ENCODE measurements around the gene NAE1. TPM values are rescaled to one million over a fixed set of nuclear protein-coding genes. Genes with fewer than 3 reads are reported as not detected.

NAE1 gene
- total RNA-seq: 77.3 and 77.9 TPM in 2 replicates

- peak; percentile 47 for DNase-seq (ENCODE audit: low read depth)
- Histone ChIP-seq H3K27me3 (ENCODE audit: control insufficient read depth, insufficient read depth, low read length) (no peaks in the 10 kb centered on the region), H3K36me3 (ENCODE audit: control insufficient read depth, insufficient read depth, low read length) (no peaks in the 10 kb centered on the region), H3K4me3 (ENCODE audit: low read depth, low read length) (peak within 1 kb of the TSS; percentile 93)
- TF ChIP-seq CTCF (IDR thresholded peaks at IDR 0.05; ENCODE audit: insufficient read depth, low read length, poor library complexity, severe bottlenecking): peak; percentile 68
These were observed at the start of gene NAE1 for GRCh38 chr16:66830422-66831404. Gene NAE1 (minus strand): TSS chr16:66830976. CDS start chr16:66830899, 77 bp downstream.

- H3K27me3 ChIP-seq (ENCODE audit: control insufficient read depth, insufficient read depth, low read length): no peaks in the 10 kb centered on the region
- TF ChIP-seq CTCF (IDR thresholded peaks at IDR 0.05; ENCODE audit: insufficient read depth, low read length, poor library complexity, severe bottlenecking): no peak
- no peaks in the 10 kb centered on the region for H3K36me3 ChIP-seq (ENCODE audit: control insufficient read depth, insufficient read depth, low read length)
- H3K4me3 ChIP-seq (ENCODE audit: low read depth, low read length): no peak overlapping the region
- no peak for DNase-seq (ENCODE audit: low read depth)
These were observed 47.3 kb upstream of the NAE1 start for GRCh38 chr16:66878067-66878466.

GRCh38 chr16:66874079-66874775 is 43.5 kb upstream of the NAE1 start:
- Histone ChIP-seq H3K36me3 (ENCODE audit: control insufficient read depth, insufficient read depth, low read length) (no peaks in the 10 kb centered on the region), H3K4me3 (ENCODE audit: low read depth, low read length) (no peak overlapping the region)

GRCh38 chr16:66873685-66874055 is 42.9 kb upstream of the NAE1 start:
- TF ChIP-seq CTCF (IDR thresholded peaks at IDR 0.05; ENCODE audit: insufficient read depth, low read length, poor library complexity, severe bottlenecking): no peak

More at GRCh38 chr16:66874079-66874775, 43.5 kb upstream of the NAE1 start:
- TF ChIP-seq CTCF (IDR thresholded peaks at IDR 0.05; ENCODE audit: insufficient read depth, low read length, poor library complexity, severe bottlenecking): no peak
- DNase-seq (ENCODE audit: low read depth): no peak
- no peaks in the 10 kb centered on the region for H3K27me3 ChIP-seq (ENCODE audit: control insufficient read depth, insufficient read depth, low read length)

GRCh38 chr16:66872943-66873684 is 42.3 kb upstream of the NAE1 start:
- H3K27me3 ChIP-seq (ENCODE audit: control insufficient read depth, insufficient read depth, low read length): no peaks in the 10 kb centered on the region
- no peaks in the 10 kb centered on the region for H3K36me3 ChIP-seq (ENCODE audit: control insufficient read depth, insufficient read depth, low read length)
- peak; percentile 95 for TF ChIP-seq CTCF (IDR thresholded peaks at IDR 0.05; ENCODE audit: insufficient read depth, low read length, poor library complexity, severe bottlenecking)
- H3K4me3 ChIP-seq (ENCODE audit: low read depth, low read length): peak overlapping the region; percentile 27
- peak; percentile 99 for DNase-seq (ENCODE audit: low read depth)

More at GRCh38 chr16:66873685-66874055, 42.9 kb upstream of the NAE1 start:
- no peak for DNase-seq (ENCODE audit: low read depth)
- H3K36me3 ChIP-seq (ENCODE audit: control insufficient read depth, insufficient read depth, low read length): no peaks in the 10 kb centered on the region
- no peaks in the 10 kb centered on the region for H3K27me3 ChIP-seq (ENCODE audit: control insufficient read depth, insufficient read depth, low read length)
- H3K4me3 ChIP-seq (ENCODE audit: low read depth, low read length): no peak overlapping the region
